NCI-H1092 treated with DMSO at 0.1 percent for 48 hours (cell line): ENCODE measurements around the gene SPATA18.
A peak's percentile ranks its signal among the peaks of the same experiment; 100 is the strongest.

Source experiments
- DNase-seq: peaks from one replicate; lab custom pipeline; 2025; lab: John Stamatoyannopoulos, UW

The SPATA18 gene, protein sequence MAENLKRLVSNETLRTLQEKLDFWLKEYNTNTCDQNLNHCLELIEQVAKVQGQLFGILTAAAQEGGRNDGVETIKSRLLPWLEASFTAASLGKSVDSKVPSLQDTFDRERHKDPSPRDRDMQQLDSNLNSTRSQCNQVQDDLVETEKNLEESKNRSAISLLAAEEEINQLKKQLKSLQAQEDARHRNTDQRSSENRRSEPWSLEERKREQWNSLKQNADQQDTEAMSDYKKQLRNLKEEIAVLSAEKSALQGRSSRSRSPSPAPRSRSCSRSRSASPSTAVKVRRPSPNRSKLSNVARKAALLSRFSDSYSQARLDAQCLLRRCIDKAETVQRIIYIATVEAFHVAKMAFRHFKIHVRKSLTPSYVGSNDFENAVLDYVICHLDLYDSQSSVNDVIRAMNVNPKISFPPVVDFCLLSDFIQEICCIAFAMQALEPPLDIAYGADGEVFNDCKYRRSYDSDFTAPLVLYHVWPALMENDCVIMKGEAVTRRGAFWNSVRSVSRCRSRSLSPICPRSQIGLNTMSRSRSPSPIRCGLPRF

DNA sequence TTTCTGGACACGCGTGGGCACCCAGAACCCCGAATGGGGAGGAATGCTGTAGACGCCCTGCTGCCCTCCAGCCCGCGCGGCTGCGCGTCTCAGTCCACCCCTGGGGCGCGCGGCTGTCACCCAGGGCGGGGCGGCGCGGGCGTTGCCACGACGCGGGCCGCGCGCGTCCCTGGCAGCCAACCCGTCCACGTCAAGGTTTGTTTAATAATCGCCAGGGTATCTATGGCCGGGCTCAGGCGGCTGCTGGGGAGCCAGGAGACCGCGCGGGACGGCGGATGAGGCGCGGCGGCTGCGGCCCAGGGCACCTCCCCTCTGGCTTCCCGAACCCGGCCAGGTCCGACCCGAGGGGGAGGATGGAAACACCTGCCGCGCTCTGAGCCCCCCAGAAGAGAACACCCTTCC is at the start of gene SPATA18:
TSS of gene SPATA18 (plus strand) at position 92 of the 402 bp plus-strand sequence. CDS start 401 bp downstream, outside the sequence.
- DNase-seq, result no peak

DNA sequence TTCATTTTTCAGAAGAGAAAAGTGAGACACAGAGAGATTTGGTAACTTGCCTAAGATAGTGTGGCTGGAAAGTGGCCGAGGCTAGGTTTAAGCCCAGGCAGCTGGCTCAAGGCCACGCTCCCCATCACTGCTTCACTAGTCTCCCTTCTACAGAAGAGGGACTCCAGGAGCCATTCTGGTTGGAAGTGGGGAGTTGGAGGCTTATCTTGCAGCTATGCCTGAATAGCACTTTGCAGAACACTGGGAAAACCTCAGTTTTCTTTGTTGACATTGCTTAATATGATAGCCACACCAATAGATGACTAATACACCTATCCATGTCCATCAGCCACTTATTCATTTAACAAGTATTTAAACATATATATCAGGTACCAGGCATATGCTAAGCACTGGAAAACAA is 49.5 kb upstream of the SPATA18 start:
- DNase-seq, result no peak

DNA sequence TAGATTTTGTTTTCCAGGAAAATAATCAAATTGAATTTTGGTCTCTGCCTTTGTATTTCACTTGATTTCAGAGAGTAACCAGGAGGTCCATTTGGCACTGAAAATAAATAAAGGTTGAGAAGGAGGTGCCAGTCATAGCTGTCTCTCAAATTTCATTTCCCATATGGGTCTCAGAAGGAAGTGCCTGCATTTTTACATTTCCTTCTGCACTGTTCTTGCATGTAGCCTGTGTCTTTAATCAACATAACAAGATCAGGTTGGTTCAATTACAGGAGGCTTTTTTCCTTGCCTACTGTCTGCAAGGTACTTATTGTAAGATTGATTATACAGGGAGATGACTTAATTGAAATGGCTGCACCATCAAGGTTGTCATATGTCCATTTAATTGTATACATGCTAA is 46.7 kb upstream of the SPATA18 start:
- DNase-seq, result no peak

DNA sequence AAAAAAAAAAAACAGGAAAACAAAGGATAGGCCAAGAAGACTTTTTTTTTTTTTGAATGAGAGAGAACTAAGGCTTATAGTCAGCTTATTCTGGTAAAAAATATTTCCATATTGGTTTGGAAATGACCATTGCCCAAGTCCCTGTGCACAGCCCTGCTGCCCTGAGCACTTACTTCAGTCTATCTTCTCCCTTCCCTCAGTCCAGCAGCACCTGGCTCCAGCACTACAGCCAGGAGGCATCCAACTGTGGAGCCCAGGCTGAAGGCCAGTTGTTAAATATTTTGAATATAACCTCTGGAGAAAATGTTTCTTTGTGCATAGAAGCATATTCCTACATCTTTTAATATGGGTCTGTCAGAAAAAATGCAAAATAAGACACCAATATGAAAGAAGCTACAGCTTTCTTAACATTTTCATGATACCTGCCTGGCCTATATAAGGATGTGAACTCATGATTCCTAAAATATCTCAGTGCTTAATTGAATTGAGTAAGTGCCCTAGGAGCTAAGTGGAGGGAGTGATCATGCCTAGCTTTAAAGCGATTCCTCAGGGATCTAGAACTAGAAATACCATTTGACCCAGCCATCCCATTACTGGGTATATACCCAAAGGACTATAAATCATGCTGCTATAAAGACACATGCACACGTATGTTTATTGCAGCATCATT is 45.4 kb upstream of the SPATA18 start:
- no peak for DNase-seq

DNA sequence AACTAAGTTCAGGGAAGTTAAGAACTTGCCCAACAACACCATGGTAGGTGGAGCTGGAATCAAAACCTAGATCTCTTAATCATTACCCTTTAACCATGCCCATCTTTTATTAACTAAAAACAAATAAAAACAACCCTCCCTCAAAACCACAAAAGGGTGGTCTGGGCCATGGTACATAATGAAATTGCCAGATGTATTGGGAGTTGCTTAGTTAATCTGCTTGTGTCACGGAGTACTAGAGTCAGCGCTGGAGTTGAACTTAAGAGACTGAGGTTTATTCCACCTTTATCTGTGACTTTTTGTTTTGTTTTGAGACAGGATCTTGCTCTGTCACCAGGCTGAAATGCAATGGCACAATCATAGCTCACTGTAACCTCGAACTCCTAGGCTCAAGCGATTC is 44.2 kb upstream of the SPATA18 start:
- DNase-seq, result no peak

DNA sequence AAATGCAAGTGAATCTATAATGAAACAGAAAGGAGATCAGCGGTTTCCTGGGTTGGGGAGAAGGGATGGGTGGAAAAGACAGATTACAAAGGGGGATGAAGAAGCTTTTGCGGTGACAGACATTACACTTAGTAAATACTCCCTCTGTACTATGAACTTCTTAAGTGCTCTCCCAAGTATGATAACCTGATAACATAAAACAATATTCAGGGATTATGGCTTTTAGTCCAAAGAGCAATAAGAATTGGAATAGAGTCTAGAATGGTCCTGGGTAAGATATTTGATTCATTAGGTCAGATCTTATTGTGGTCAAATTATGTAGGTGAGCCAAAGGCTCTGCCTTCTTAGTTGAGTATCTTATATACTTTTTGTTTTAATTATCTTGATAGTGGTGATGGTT is 40.1 kb upstream of the SPATA18 start:
- no peak for DNase-seq

DNA sequence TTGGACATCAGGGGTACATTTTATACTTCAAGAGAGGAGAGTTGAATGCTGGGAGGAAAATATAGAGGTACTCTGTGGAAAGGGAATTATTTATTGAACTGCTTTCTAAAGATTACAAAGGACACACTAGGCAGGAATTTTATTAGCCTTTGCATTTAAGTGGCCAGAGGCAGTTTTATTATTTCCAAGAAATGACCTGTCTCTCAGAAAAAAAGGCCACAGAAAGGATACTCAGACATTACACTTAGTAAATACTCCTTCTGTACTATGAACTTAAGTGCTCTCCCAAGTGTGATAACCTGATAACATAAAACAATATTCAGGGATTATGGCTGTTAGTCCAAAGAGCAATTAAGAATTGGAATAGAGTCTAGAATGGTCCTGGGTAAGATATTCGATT is 38.5 kb upstream of the SPATA18 start:
- no peak for DNase-seq

DNA sequence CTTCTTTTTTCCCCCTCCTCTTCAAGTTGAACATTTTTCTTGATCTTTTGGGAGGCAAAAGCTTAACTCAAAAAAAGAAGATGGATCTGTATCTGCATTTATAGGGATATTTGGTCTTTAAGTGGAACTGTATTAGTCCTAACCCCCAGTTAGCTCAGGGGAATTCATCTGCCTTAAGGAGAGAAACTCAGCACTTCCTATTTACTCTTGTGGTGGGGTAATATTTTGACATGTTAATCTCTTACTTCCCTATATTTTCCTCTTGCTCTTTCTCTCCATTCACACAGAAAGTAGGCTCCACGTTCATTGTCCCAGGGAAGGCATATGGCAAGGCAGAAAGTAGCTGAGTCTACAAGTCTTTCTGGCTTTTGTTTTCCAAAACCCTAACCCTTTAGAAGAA is 36.2 kb upstream of the SPATA18 start:
- DNase-seq, result no peak

DNA sequence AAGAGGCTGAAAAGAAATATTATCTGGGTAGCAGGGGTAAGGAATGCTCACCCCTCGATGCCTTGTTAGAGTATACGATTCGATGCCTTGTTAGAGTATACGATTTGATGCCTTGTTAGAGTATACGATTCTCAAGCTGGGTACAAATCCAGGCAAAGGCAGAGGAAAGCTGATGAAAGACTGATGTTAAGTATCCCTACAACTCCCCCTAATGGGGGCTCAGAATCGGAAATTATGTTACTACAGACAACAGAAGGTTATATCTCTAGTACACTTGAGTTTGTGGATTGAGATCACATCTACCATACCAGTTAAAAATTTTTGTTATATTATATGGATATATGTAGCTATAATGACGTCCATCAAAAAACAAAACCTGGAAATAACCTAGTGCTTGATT is 35.7 kb upstream of the SPATA18 start:
- peak; percentile 5 for DNase-seq

DNA sequence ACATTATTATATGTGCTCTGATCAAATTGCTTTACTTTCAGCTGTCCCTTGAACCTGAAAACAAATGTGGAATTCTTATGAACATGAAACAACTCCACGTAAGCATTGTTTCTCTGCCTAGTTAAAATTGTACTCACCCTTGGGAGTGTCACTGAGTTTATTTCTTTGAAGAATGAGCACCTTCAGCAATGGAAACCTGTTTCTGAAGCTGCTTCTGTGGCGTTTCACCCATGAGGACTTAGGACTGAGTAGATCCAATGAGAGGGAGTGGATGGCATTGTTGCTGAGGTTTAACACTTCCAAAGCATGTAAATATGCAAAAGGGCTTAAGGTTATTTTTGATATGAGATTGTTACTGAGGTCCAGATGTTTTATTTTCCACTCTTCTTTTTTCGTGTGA is 34.1 kb upstream of the SPATA18 start:
- DNase-seq, result no peak

DNA sequence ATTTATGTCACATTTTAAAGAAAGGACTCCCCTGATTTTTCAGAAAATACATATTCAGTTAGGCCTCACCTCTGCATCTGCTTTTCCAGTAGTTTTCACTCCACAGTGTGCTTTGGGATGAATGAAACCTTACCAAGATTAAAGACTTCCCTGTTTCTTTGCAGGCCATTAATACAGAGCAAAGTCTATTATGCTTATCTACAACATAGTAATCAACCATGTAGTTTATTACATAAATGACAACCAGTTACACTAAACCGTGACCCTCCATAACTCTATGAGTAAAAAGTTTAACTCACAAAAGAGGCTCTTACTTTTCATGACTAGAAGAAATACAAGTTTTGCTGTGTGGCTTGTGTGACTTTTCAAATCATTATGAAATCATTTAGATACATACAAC is 33.3 kb upstream of the SPATA18 start:
- DNase-seq, result no peak

DNA sequence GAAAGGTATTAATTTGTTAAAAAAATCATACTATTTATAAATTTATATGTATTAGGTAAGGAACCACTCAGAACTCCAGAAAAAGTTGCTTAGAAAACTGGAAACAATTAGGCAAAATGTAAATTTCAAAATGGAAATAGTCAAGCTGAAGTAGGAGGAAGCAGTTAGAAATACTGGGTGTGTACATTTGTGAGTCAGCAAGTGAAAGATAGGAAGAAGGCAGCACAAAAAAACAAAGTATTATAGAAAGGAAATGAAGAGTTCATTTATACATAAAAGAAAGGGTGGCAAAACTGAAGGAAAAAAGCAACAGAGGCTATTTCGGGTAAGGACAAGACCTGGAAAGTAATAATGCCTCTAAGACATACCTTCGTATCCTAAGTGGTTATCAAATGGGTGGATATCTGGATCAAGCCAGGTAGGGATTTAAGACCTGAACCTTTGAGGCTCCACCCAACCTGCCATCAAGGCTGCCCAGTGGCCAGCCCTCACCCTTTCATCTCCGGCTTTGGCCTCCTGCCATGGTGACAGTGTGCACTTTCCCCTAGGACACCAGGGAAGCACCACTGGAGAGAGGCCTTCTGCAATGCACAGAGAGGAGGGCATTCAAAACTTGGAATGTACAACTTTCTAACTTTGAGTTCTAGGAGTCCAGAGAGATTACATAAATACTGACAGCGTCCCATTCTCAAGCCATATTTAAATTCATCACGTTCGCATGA is 31.0 kb upstream of the SPATA18 start, which contains the start of gene LRRC66:
TSS of gene LRRC66 (minus strand) at position 428 of the 722 bp plus-strand sequence. CDS start 2,750 bp downstream, outside the sequence.
- no peak for DNase-seq

DNA sequence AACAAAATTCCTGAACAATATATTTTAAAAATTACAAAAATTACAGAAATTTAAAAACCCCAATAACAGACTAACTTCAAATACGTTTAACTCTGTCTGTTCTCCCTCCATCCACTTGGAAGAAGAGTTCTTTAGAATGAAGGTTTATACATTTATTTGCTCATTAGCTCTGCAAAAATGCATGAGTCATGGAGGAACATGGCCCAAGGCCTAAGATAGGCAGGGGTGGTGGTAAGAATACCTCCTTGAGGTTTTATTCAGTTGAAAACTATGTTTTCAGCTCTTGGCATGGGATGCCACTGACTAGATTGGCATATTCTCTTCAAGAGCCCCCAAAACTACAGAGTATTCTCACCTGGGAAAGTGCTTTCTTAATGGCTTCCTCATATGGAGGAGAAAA is 22.1 kb upstream of the SPATA18 start:
- no peak for DNase-seq

DNA sequence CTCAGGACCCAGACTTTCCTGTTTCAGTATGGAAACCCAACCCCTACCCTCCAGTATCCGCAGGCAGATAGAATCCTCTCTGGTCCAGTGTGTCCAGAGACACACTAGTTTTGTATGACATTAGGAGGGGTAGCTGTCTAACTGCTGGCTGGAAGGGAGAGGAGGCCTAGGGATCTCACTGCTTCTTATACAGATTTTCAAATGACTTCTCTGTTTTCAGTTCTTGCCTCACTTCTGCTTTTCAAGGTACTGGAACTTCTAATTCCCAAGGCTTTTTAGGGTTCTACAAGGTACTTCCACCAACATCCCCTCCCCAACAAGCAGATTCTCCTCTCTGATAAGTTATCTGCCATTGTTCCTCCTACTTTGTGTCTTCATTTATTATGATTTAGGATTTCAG is 19.1 kb upstream of the SPATA18 start:
- no peak for DNase-seq

DNA sequence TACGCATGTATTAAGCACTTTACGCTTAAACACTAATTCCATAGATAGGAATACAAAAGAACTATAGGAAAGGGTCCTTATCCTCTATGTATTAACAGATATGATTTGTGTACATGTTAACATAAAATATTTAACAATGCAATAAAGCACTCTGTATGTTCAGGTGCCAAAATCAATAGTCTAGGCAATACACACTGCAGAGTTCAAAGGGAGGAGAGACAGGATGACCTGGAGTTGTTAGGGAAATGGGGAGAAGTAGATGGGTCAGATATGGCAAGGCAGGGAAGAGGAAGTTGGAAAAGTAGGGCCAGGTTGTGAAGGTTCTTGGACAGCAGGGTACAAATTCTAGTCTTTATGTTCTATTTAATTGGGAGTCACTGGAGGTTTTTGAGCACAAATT is 15.9 kb upstream of the SPATA18 start:
- no peak for DNase-seq

DNA sequence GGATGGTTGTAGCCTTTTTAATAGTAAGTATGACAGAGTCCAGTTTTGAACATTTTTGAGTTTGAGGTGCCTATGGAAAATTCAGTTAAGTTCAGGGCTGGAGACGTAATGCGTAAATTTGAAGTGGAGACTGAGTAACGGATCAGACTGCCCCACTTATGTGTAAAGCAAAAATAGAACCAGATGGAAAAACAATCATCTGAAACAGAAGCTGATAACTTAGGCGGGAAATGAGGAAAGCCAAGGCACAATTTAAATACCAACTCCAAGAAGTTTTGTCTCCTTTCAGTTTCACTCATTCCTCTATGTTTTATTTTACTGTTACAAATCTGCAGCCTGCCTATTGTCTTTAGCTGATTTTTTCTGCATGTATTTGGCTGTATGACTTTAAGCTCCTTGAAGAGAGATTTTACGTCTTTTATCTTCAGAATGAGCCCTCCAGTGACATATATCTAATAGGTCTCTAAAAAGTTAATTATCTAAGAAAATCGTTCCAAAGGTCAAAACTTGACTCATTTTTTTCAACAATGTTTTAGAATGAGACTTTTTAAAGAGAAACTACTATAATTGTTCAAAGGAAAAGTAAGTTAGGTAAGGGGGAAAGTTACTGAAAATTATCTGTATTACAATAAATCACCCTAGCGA is 14.1 kb upstream of the SPATA18 start:
- no peak for DNase-seq

DNA sequence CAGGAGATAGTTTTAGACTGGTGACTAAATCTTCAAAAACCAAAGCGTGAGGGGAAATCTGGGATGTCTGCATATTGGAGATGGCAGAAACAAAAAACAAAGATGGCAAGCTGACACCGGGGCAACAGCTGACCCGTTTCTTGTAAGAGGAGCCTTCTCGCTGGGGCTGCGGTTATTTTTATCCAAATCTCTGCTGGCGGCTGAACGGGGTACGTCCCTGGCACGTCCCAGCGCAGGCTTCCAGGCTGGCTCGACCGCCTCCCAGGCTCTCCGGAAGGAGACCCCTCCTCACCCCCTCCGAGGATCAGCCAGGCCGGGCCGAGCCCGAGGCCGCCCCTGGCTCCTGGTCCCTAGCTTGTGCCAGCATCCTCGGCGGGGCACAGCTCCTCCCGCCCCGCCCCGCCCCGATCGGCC is 13.4 kb upstream of the SPATA18 start:
- DNase-seq, result peak; percentile 58

DNA sequence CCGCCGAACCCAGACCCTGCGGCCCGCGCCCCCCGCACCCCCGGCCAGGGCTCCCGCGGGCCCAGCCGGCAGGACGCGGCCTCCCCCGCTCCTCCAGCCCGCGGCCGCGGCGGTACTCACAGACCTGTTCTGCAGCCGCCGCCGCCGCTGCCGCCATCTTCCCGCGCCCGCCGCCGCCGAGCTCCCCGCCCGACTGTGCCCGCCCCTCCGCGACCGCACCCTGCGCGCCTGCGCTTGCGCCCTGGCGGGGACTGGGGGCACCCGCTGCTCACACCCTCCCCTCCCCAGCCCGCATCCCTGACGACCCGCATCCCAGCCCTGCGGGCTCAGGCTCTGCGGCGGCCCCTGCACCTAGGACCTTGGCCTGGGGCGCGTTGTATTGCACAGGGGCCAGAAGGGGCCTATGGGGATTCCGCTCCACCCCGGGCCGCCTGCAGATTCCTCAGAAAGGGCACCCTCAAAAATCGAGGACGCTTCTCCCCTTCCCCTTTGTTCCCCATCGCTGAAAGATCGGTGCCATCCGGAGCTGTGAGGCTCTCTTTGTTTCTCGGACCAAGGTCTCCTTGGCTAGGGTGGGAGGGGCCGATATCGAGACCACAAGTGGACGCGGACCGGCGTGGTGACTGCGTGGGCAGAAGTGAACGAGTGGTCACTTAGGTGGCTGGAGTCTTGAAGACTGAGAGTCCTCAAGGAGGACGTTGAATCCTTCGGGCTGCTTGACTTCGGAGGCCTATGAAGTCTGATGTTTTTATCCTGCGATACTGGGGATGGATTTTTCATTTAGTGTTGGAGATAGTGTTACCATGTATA is 12.8 kb upstream of the SPATA18 start, which contains the start of gene SGCB:
TSS of gene SGCB (minus strand) at position 197 of the 810 bp plus-strand sequence. CDS start at position 157, 40 bp downstream.
- DNase-seq, result peak; percentile 77

DNA sequence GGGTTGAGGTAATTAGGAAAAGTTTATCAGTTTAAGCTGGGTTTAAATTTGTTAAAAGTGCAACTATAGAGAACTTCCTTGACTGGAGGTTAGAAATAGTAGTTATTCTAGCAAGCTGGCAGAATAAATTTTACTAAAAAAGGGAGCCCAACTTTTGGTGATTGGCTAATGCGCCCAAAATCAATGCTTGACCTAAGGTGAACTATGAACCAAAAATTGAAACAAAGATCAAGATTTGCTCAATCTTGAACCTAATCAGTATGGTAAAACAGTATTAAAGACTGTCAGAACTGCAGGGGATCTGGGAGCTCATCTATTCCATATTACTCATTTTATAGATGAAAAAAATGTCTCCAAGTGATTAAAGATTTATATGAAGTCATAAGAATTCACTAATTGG is 6.1 kb upstream of the SPATA18 start:
- no peak for DNase-seq

DNA sequence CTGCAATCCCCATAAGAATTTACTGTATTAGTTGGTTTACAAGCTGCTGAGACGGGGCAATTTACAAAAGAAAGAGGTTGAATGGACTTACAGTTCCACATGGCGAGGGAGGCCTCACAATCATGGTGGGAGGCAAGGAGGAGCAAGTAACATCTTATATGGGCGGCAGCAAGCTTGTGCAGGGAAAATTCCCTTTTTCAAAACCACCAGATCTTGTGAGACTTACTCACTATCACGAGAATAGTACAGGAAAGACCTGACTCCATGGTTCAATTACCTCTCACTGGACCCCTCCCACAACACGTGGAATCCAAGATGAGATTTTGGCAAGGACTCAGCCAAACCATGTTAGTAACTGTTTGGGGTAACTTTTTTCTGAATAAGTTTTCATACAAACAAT is 1.8 kb upstream of the SPATA18 start:
- DNase-seq, result no peak
